Neural cell (in vitro differentiated cells): ENCODE measurements around the gene PDE10A. TPM values are rescaled to one million over a fixed set of nuclear protein-coding genes. Genes with fewer than 3 reads are reported as not detected.

Experiments
- H2AFZ ChIP-seq: fragments of 200-600, 300-800 bp; sonication (generic), shearing (Covaris generic); 2 replicates; pipeline ENCODE4 v1.6.0; 2014; ENCODE audit warnings: low read depth, mild to moderate bottlenecking, antibody characterized with exemption, low read length, moderate library complexity
- H3F3A ChIP-seq: fragments of 200-600 bp; shearing (Covaris generic); 2 replicates; pipeline ENCODE4 v1.6.1; 2016; ENCODE audit warnings: mild to moderate bottlenecking, moderate library complexity, mixed read lengths, antibody characterized with exemption, low read length; ENCODE audit not compliant: insufficient read depth, poor library complexity, severe bottlenecking
- H3K27ac ChIP-seq: fragments of 200-600, 300-800 bp; sonication (generic), shearing (Covaris generic); 2 replicates; pipeline ENCODE4 v1.5.1; 2014; ENCODE audit warnings: mild to moderate bottlenecking, low read length, moderate library complexity
- H3K27me3 ChIP-seq: fragments of 300-800, 200-600 bp; sonication (generic), shearing (Covaris generic); 2 replicates; pipeline ENCODE4 v1.6.0; 2014; ENCODE audit warnings: mild to moderate bottlenecking, low read depth, low read length, moderate library complexity; ENCODE audit not compliant: insufficient read depth
- H3K36me3 ChIP-seq: fragments of 300-800, 200-600 bp; sonication (generic), shearing (Covaris generic); 2 replicates; pipeline ENCODE4 v1.5.1; 2014; ENCODE audit warnings: mild to moderate bottlenecking, antibody characterized with exemption, low read length, moderate library complexity; ENCODE audit not compliant: insufficient read depth
- H3K4me2 ChIP-seq: fragments of 300-800, 200-600 bp; sonication (generic), shearing (Covaris generic); 2 replicates; pipeline ENCODE4 v1.6.0; 2014; ENCODE audit warnings: mild to moderate bottlenecking, low read length
- H3K4me3 ChIP-seq: fragments of 300-800, 200-600 bp; sonication (generic), shearing (Covaris generic); 2 replicates; pipeline ENCODE4 v1.5.1; 2014; ENCODE audit warnings: mild to moderate bottlenecking, low read length, moderate library complexity
- H3K79me2 ChIP-seq: fragments of 200-600 bp; shearing (Covaris generic); replicated peaks from 2 replicates; pipeline ENCODE4 v1.6.0; 2014; ENCODE audit warnings: mild to moderate bottlenecking, low read length, moderate library complexity; ENCODE audit not compliant: insufficient read depth
- H3K9ac ChIP-seq: fragments of 300-800, 200-600 bp; sonication (generic), shearing (Covaris generic); 2 replicates; pipeline ENCODE4 v1.6.1; 2016; ENCODE audit warnings: mild to moderate bottlenecking, low read length, mixed read lengths
- H3K9me2 ChIP-seq: fragments of 200-600 bp; shearing (Covaris generic); 2 replicates; pipeline ENCODE4 v1.6.1; 2016; ENCODE audit warnings: mild to moderate bottlenecking, low read length, mixed read lengths; ENCODE audit not compliant: insufficient read depth
- H3K9me3 ChIP-seq: fragments of 200-600, 300-800 bp; sonication (generic), shearing (Covaris generic); 2 replicates; pipeline ENCODE4 v1.6.1; 2016; ENCODE audit warnings: mild to moderate bottlenecking, mixed run types, low read length, moderate library complexity, mixed read lengths
- H4K20me1 ChIP-seq: fragments of 200-600 bp; shearing (Covaris generic); 2 replicates; pipeline ENCODE4 v1.6.1; 2016; ENCODE audit warnings: mild to moderate bottlenecking, mixed run types; ENCODE audit not compliant: insufficient read depth
- EP300 ChIP-seq: fragments of 450-650 bp; conservative IDR thresholded peaks from 2 replicates; pipeline ENCODE4 v1.6.1; 2014; ENCODE audit warnings: antibody characterized with exemption, mild to moderate bottlenecking, moderate library complexity; ENCODE audit not compliant: poor library complexity, severe bottlenecking
- EZH2 ChIP-seq: fragments of 200-600, 300-800 bp; shearing (Covaris generic), sonication (generic); IDR thresholded peaks from 2 replicates; pipeline ENCODE4 v1.6.1; 2014; ENCODE audit warnings: antibody characterized with exemption, low read length, borderline replicate concordance, mild to moderate bottlenecking; ENCODE audit not compliant: insufficient read depth, poor library complexity, severe bottlenecking
- MXI1 ChIP-seq: fragments of 450-650 bp; conservative IDR thresholded peaks from 2 replicates; pipeline ENCODE4 v1.6.1; 2014; ENCODE audit warnings: antibody characterized with exemption, mild to moderate bottlenecking; ENCODE audit not compliant: poor library complexity, severe bottlenecking
- POLR2AphosphoS5 ChIP-seq: IDR thresholded peaks from 2 replicates; pipeline ENCODE4 v1.6.1; 2012
- RAD21 ChIP-seq: fragments of 450-650 bp; conservative IDR thresholded peaks from 2 replicates; pipeline ENCODE4 v1.6.1; 2014; ENCODE audit warnings: antibody characterized with exemption, mild to moderate bottlenecking, moderate library complexity
- SMC3 ChIP-seq: fragments of 450-650 bp; conservative IDR thresholded peaks from 2 replicates; pipeline ENCODE4 v1.6.1; 2014; ENCODE audit warnings: antibody characterized with exemption, mild to moderate bottlenecking, moderate library complexity; ENCODE audit not compliant: poor library complexity
- TAF1 ChIP-seq: IDR thresholded peaks from 2 replicates; pipeline ENCODE4 v1.6.1; 2012; ENCODE audit warnings: low read depth
- polyA plus RNA-seq: library from polyadenylated mRNA; depleted of rRNA; stranded (reverse); fragments of >200 nt; gene quantifications from 2 replicates; pipeline ENCODE4 v1.2.3, GENCODE V29; 2014
- TF ChIP-seq, protein P1 (sequence below): fragments of 450-650 bp; IDR thresholded peaks from 2 replicates; pipeline ENCODE4 v1.5.1; 2014; ENCODE audit warnings: antibody characterized with exemption, mild to moderate bottlenecking, moderate library complexity; ENCODE audit not compliant: poor library complexity, severe bottlenecking
- TF ChIP-seq, protein P2 (sequence below): IDR thresholded peaks from 2 replicates; pipeline ENCODE4 v1.6.1; 2012; ENCODE audit warnings: borderline replicate concordance

PDE10A gene
- polyA plus RNA-seq, 1 donor from 2014 or later = 52.4 TPM

DNA sequence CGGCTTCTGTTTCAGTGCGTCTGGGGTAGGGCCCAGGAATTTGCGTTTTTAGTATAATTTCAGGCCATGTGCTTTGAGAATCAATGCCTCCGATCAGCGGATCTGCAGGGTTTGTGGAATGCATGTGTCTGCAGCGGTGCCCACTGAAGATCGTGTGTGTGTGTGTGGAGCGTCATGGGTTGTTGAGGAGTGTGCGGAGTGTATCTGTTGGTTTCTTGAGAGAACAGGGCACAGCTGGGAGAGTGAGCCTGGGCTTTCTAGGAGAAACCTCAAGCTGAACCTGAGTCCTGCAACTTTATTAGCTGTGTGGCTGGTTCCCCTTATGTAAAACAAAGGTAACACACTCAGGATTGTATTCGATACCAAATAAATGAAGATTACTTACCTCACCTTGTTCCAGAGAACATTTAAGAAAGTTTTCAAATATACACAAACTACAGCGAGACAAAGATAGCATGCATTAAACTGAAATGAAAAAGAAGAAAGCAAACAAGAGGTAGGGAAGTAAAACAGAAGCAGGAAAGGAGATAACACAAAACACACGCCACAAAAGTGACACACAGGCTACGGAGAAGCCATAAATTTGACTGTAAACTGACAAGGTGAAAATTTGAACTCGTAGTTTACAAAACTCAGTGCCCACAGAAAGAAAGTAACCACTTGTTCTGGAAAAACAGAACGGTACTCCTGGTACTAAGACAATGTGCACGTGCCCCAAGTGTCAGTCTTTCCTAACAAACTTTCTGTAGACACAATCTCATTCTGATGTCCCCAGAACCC is 28.8 kb downstream of the PDE10A start:
- Histone ChIP-seq H3K79me2 (peaks cover 39% of the 10 kb centered on the region), H3K27me3 (no peaks in the 10 kb centered on the region), H2AFZ (no peak overlapping the region), H3K36me3 (no peaks in the 10 kb centered on the region), H3K9ac (no peak overlapping the region), H3F3A (no peaks in the 10 kb centered on the region), H3K4me2 (no peak overlapping the region), H3K27ac (no peak overlapping the region), H4K20me1 (peaks cover 3% of the 10 kb centered on the region), H3K9me3 (no peaks in the 10 kb centered on the region), H3K9me2 (no peaks in the 10 kb centered on the region), H3K4me3 (no peak overlapping the region)
- TF ChIP-seq SMC3 (no peak), TAF1 (no peak), POLR2AphosphoS5 (no peak), MXI1 (no peak), RAD21 (no peak), EP300 (no peak), EZH2 (no peak)
- TF ChIP-seq, protein P1, sequence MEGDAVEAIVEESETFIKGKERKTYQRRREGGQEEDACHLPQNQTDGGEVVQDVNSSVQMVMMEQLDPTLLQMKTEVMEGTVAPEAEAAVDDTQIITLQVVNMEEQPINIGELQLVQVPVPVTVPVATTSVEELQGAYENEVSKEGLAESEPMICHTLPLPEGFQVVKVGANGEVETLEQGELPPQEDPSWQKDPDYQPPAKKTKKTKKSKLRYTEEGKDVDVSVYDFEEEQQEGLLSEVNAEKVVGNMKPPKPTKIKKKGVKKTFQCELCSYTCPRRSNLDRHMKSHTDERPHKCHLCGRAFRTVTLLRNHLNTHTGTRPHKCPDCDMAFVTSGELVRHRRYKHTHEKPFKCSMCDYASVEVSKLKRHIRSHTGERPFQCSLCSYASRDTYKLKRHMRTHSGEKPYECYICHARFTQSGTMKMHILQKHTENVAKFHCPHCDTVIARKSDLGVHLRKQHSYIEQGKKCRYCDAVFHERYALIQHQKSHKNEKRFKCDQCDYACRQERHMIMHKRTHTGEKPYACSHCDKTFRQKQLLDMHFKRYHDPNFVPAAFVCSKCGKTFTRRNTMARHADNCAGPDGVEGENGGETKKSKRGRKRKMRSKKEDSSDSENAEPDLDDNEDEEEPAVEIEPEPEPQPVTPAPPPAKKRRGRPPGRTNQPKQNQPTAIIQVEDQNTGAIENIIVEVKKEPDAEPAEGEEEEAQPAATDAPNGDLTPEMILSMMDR = no peak
- TF ChIP-seq, protein P2, sequence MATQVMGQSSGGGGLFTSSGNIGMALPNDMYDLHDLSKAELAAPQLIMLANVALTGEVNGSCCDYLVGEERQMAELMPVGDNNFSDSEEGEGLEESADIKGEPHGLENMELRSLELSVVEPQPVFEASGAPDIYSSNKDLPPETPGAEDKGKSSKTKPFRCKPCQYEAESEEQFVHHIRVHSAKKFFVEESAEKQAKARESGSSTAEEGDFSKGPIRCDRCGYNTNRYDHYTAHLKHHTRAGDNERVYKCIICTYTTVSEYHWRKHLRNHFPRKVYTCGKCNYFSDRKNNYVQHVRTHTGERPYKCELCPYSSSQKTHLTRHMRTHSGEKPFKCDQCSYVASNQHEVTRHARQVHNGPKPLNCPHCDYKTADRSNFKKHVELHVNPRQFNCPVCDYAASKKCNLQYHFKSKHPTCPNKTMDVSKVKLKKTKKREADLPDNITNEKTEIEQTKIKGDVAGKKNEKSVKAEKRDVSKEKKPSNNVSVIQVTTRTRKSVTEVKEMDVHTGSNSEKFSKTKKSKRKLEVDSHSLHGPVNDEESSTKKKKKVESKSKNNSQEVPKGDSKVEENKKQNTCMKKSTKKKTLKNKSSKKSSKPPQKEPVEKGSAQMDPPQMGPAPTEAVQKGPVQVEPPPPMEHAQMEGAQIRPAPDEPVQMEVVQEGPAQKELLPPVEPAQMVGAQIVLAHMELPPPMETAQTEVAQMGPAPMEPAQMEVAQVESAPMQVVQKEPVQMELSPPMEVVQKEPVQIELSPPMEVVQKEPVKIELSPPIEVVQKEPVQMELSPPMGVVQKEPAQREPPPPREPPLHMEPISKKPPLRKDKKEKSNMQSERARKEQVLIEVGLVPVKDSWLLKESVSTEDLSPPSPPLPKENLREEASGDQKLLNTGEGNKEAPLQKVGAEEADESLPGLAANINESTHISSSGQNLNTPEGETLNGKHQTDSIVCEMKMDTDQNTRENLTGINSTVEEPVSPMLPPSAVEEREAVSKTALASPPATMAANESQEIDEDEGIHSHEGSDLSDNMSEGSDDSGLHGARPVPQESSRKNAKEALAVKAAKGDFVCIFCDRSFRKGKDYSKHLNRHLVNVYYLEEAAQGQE = no peak

DNA sequence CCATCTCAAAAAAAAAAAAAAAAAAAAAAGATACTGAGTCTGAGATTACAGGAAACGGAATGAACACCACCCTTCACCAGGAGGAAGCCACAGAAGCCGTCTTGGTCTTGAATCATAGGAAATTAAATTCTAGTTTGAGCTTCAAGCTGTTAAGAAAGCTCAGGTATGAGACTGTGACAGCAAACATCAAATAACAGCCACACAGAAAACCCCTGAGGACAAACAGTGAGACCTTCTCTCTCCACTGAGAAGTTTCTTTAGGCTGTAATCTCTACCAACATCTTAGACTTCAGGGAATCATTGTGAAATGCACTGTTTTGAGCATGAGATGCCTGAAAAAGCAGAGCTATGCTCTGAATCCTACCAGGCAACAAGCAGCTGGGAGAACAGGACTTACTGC is 30.8 kb downstream of the PDE10A start:
- Histone ChIP-seq H4K20me1 (no peaks in the 10 kb centered on the region), H3K27ac (no peak overlapping the region), H3K4me2 (no peak overlapping the region), H2AFZ (no peak overlapping the region), H3K27me3 (no peaks in the 10 kb centered on the region), H3K79me2 (peaks cover 40% of the 10 kb centered on the region), H3K9me2 (no peaks in the 10 kb centered on the region), H3K9me3 (no peaks in the 10 kb centered on the region), H3K4me3 (no peak overlapping the region), H3F3A (no peaks in the 10 kb centered on the region), H3K36me3 (no peaks in the 10 kb centered on the region), H3K9ac (no peak overlapping the region)
- TF ChIP-seq RAD21 (no peak), TAF1 (no peak), SMC3 (no peak), POLR2AphosphoS5 (no peak), EP300 (no peak), MXI1 (no peak), EZH2 (no peak)
- TF ChIP-seq, protein P2 = no peak
- TF ChIP-seq, protein P1 = no peak
